ENCODE measurements around the gene GTPBP6. TPM values are rescaled to one million over a fixed set of nuclear protein-coding genes. Genes with fewer than 3 reads are reported as not detected.

Gene GTPBP6
- total and polyA plus RNA-seq, 2 experiments from 2014 or later, result 41.4 to 66.8 TPM

GRCh38 chrX:333611-334311 is 15.2 kb upstream of the GTPBP6 start:
- peaks cover 32% of the 10 kb centered on the region for H3K36me3 Mint-ChIP-seq (ENCODE audit: low read depth)
- DNase-seq (ENCODE audit: low spot score) (no peak), ATAC-seq (no peak)
- Histone ChIP-seq H4K20me1 (replicated peaks; ENCODE audit: insufficient read depth) (no peaks in the 10 kb centered on the region), H3K4me3 (no peak overlapping the region), H3K4me2 (no peak overlapping the region), H3K79me2 (replicated peaks; ENCODE audit: insufficient read depth) (0 out of 2 replicates have a peak, but pooled peaks cover 2% of the 10 kb centered on the region), H2AFZ (no peak overlapping the region), H3K27me3 (ENCODE audit: insufficient read depth) (0 out of 2 replicates have a peak, but pooled peaks cover 2% of the 10 kb centered on the region), H3K36me3 (ENCODE audit: insufficient read depth) (no peaks in the 10 kb centered on the region), H3K27ac (ENCODE audit: low read depth) (no peak overlapping the region), H3K4me1 (ENCODE audit: insufficient read depth) (no peaks in the 10 kb centered on the region), H3K9me2 (ENCODE audit: insufficient read depth) (no peaks in the 10 kb centered on the region), H3F3A (replicated peaks; ENCODE audit: low read depth) (no peaks in the 10 kb centered on the region)
- H3K27ac Mint-ChIP-seq, result no peak overlapping the region
- H3K4me1 Mint-ChIP-seq, result peaks cover 3% of the 10 kb centered on the region; the same call in 1 of the 3 replicates
- H3K27me3 Mint-ChIP-seq (ENCODE audit: insufficient read depth, low read depth, poor library complexity), result peaks cover 24% of the 10 kb centered on the region
- H3K4me3 Mint-ChIP-seq, result no peak overlapping the region
- H3K9me3 Mint-ChIP-seq, result peaks cover 33% of the 10 kb centered on the region
- TF ChIP-seq EZH2 (IDR thresholded peaks at IDR 0.05; ENCODE audit: low read depth, unreplicated experiment) (no peak), ZNF114 (CRISPR knock-in tag; IDR thresholded peaks at IDR 0.05) (no peak), JUNB (IDR thresholded peaks at IDR 0.05; ENCODE audit: unreplicated experiment) (no peak), ZNF462 (CRISPR knock-in tag; IDR thresholded peaks at IDR 0.05) (no peak), CREB1 (CRISPR knock-in tag; IDR thresholded peaks at IDR 0.05; ENCODE audit: low read depth) (no peak), ETS1 (IDR thresholded peaks at IDR 0.05) (no peak), POLR2AphosphoS5 (IDR thresholded peaks at IDR 0.05; ENCODE audit: low read depth) (no peak)
- TF ChIP-seq, protein P1, sequence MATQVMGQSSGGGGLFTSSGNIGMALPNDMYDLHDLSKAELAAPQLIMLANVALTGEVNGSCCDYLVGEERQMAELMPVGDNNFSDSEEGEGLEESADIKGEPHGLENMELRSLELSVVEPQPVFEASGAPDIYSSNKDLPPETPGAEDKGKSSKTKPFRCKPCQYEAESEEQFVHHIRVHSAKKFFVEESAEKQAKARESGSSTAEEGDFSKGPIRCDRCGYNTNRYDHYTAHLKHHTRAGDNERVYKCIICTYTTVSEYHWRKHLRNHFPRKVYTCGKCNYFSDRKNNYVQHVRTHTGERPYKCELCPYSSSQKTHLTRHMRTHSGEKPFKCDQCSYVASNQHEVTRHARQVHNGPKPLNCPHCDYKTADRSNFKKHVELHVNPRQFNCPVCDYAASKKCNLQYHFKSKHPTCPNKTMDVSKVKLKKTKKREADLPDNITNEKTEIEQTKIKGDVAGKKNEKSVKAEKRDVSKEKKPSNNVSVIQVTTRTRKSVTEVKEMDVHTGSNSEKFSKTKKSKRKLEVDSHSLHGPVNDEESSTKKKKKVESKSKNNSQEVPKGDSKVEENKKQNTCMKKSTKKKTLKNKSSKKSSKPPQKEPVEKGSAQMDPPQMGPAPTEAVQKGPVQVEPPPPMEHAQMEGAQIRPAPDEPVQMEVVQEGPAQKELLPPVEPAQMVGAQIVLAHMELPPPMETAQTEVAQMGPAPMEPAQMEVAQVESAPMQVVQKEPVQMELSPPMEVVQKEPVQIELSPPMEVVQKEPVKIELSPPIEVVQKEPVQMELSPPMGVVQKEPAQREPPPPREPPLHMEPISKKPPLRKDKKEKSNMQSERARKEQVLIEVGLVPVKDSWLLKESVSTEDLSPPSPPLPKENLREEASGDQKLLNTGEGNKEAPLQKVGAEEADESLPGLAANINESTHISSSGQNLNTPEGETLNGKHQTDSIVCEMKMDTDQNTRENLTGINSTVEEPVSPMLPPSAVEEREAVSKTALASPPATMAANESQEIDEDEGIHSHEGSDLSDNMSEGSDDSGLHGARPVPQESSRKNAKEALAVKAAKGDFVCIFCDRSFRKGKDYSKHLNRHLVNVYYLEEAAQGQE (IDR thresholded peaks at IDR 0.05; ENCODE audit: unreplicated experiment), result no peak
